CD1c-positive myeloid dendritic cell (primary cell): Measurements from ENCODE around the gene ZNF708.
"Not testable (repeated sequence)": the region's sequence is repeated elsewhere in the genome, so short reads cannot be mapped to it uniquely, and the experiment has no call there.

ENCODE experiments used
- DNase-seq: peaks from one replicate; pipeline ENCODE4 v3.0.0-alpha.2; 2016; ENCODE audit errors: extremely low spot score

The ZNF708 gene

GRCh38 chr19:21328885-21329605 lies at the start of gene ZNF708:
TSS of gene ZNF708 (minus strand) at chr19:21329410. CDS start at chr19:21329212, 198 bp downstream.
- peak; percentile 92 for DNase-seq

DNA sequence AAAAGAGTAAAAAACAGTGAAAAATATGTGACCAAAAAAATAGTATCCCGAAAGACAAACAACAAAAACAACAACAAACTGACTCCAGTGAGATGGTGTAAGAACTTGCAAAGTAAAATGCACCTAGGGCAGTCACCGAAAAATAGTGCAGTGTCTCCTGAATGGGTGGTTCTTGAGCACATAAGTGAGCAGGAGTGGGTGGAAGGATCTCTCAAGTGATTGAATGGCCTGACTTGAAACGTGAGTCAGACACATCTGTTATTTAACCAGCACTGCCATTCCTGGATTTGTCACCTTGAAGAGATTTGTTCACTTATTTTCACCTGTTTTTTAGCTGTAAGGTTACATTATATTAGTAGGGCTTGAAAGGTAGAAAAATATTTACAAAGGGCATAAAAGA lies 33.1 kb upstream of the ZNF708 start:
- DNase-seq: no peak

GRCh38 chr19:21358768-21359451 lies 29.7 kb upstream of the ZNF708 start, which contains the start of gene ZNF738:
TSS of gene ZNF738 (plus strand) at chr19:21359000. CDS start at chr19:21359141, 141 bp downstream.
- peak; percentile 90 for DNase-seq

DNA sequence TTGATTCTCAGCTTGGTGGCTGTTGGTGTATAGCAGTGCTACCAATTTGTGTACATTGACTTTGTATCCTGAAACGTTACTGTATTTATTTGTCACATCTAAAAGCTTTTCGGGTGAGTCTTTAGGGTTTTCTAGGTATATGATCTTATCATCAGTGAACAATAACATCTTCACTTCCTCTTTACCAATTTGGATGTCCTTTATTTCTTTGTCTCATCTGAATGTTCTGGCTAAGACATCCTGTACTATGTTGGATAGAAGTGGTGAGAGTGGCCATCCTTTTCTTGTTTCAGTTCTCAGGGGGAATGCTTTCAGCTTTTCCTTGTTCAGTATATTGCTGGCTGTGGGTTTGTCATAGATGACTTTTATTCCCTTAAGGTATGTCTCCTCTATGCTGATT lies 23.6 kb upstream of the ZNF708 start:
- no peak for DNase-seq

GRCh38 chr19:21344841-21345240 lies 15.6 kb upstream of the ZNF708 start:
- DNase-seq: not testable (repeated sequence)

- DNase-seq: no peak
These were observed 6.5 kb upstream of the ZNF708 start for GRCh38 chr19:21335721-21336120.

- peak; percentile 1 for DNase-seq
These were observed 804 bp downstream of the ZNF708 start for GRCh38 chr19:21328406-21328805.

- no peak for DNase-seq
These were observed 3.0 kb downstream of the ZNF708 start for GRCh38 chr19:21326169-21326568.

- DNase-seq: no peak
These were observed 6.2 kb downstream of the ZNF708 start for GRCh38 chr19:21323000-21323399.

GRCh38 chr19:21322528-21322927 lies 6.7 kb downstream of the ZNF708 start:
- no peak for DNase-seq

- no peak for DNase-seq
These were observed 7.2 kb downstream of the ZNF708 start for GRCh38 chr19:21321996-21322395.

DNA sequence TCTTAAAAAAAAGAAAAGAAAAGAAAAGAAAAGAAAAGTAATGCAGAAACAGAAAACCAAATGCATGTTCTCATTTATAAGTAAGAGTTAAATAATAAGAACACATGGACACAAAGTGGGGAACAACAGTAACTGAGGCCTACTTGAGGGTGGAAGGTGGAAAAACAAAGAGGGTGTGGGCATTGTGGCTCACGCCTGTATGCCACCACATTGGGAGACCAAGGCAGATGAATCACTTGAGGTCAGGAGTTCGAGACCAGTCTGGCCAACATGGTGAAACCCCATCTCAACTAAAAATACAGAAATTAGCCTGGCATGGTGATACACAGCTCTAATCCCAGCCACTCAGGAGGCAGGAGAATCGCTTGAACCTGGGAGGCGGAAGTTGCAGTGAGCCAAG lies 8.1 kb downstream of the ZNF708 start:
- DNase-seq: no peak

GRCh38 chr19:21317821-21318220 lies 11.4 kb downstream of the ZNF708 start:
- DNase-seq: no peak

- DNase-seq: peak; percentile 72
These were observed 14.5 kb downstream of the ZNF708 start for GRCh38 chr19:21314676-21315075.

DNA sequence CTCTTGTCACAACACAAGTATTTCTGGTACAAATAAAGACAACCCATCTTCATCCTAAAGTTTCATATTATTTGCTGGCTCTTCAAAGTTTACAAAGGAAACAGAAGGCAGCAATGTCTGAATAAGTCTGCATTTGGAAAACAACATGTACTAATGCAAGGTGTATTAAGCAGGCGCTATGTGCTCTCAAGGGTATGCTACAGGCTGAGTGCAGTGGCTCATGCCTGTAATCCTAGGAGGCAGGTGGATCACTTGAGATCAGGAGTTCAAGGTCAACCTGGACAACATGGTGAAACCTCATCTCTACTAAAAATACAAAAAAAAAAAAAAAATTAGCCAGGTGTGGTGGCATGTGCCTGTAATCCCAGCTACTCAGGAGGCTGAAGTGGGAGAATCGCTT lies 16.4 kb downstream of the ZNF708 start:
- not testable (repeated sequence) for DNase-seq

GRCh38 chr19:21308773-21309172 lies 20.4 kb downstream of the ZNF708 start:
- peak; percentile 17 for DNase-seq

GRCh38 chr19:21306881-21307479 lies 22.2 kb downstream of the ZNF708 start:
- not testable (repeated sequence) for DNase-seq

- not testable (repeated sequence) for DNase-seq
These were observed 35.4 kb downstream of the ZNF708 start for GRCh38 chr19:21293768-21294167.

- DNase-seq: no peak
These were observed 59.4 kb downstream of the ZNF708 start for GRCh38 chr19:21269813-21270212.

GRCh38 chr19:21264891-21265290 lies 64.3 kb downstream of the ZNF708 start:
- no peak for DNase-seq

GRCh38 chr19:21264416-21264815 lies 64.8 kb downstream of the ZNF708 start:
- DNase-seq: no peak

- not testable (repeated sequence) for DNase-seq
These were observed 68.3 kb downstream of the ZNF708 start for GRCh38 chr19:21260848-21261381.
